OCI-LY3 (cell line): Measurements from ENCODE around the gene IL1RL1.

ENCODE experiments used
- CTCF ChIP-seq: fragments of 200-600, 300-600 bp; sonication (generic); IDR thresholded peaks from 2 replicates; pipeline ENCODE4 v1.5.1; 2014; ENCODE audit warnings: antibody characterized with exemption, low read length, low read depth
- EZH2phosphoT487 ChIP-seq: fragments of 200-600 bp; shearing (Covaris generic); IDR thresholded peaks from 2 replicates; pipeline ENCODE4 v1.6.1; 2018; ENCODE audit warnings: antibody characterized with exemption, mixed run types, low read depth

GRCh38 chr2:102365763-102366162 is 54.4 kb downstream of the IL1RL1 start:
- no peak for TF ChIP-seq CTCF
- TF ChIP-seq EZH2phosphoT487 = no peak
